Breast epithelium (tissue), 4 donors: ENCODE measurements around the gene TMEM167B. TPM values are rescaled to one million over a fixed set of nuclear protein-coding genes. Genes with fewer than 3 reads are reported as not detected.
A peak's percentile ranks its signal among the peaks of the same experiment; 100 is the strongest.
"Not testable (repeated sequence)": the region's sequence is repeated elsewhere in the genome, so short reads cannot be mapped to it uniquely, and the experiment has no call there.

Source experiments
- DNase-seq, 2 donors: peaks; one replicate each; pipeline ENCODE4 v3.0.0-alpha.2; 2019; ENCODE audit warnings: low spot score in 2 of 2
- H3K27ac ChIP-seq, 2 donors: fragments of 200-600 bp; sonication (generic) in 1 of 2; one replicate each; pipeline ENCODE4 v1.5.1; 2016 to 2019; ENCODE audit warnings: mild to moderate bottlenecking in 1 of 2
- H3K27me3 ChIP-seq, 2 donors: fragments of 200-600 bp; sonication (generic) in 1 of 2; one replicate each; pipeline versions ENCODE4 v1.5.1 to v1.6.0; 2017 to 2019; ENCODE audit warnings: control low read depth in 1 of 2, mild to moderate bottlenecking in 1 of 2
- H3K36me3 ChIP-seq: fragments of 200-600 bp; one replicate; pipeline ENCODE4 v1.5.1; 2019
- H3K4me1 ChIP-seq, 2 donors: fragments of 200-600 bp; sonication (generic); one replicate each; pipeline ENCODE4 v1.5.1; 2016 to 2019; ENCODE audit warnings: control low read depth in 1 of 2
- H3K4me3 ChIP-seq, 3 donors: fragments of 200-600 bp; sonication (generic); 1 replicate in 2 of 3; 2 replicates in 1 of 3; pipeline ENCODE4 v1.5.1; 2016 to 2019; ENCODE audit warnings: mild to moderate bottlenecking in 3 of 3, moderate library complexity in 2 of 3
- H3K9me3 ChIP-seq, 2 donors: fragments of 200-600 bp; sonication (generic) in 1 of 2; one replicate each; pipeline ENCODE4 v1.5.1; 2016 to 2019; ENCODE audit warnings: control low read depth in 1 of 2
- CTCF ChIP-seq, 3 donors: fragments of 450-650 bp; IDR thresholded peaks; one replicate each; pipeline ENCODE4 v1.5.1; 2016 to 2017; ENCODE audit warnings: antibody characterized with exemption in 3 of 3, mild to moderate bottlenecking in 3 of 3, moderate library complexity in 3 of 3
- POLR2A ChIP-seq: fragments of 450-650 bp; IDR thresholded peaks from one replicate; pipeline ENCODE4 v1.6.1; 2016; ENCODE audit warnings: antibody characterized with exemption, mild to moderate bottlenecking, moderate library complexity
- POLR2AphosphoS5 ChIP-seq, 3 donors: sonication (generic); formaldehyde crosslinking; IDR thresholded peaks; one replicate each; pipeline ENCODE4 v1.6.1; 2017; ENCODE audit warnings: antibody characterized with exemption in 3 of 3
- intact Hi-C: fragments of 100-400 bp; cut with DNase I; formaldehyde crosslinking; loops from one replicate; pipeline ENCODE4 v1.15.1; 2023; ENCODE audit warnings: low total_unique reads
- total RNA-seq, 3 donors: library from RNA; depleted of rRNA; stranded (reverse); fragments of >200 nt; gene quantifications; one replicate each; pipeline ENCODE4 v1.1.0, GENCODE V29; 2016

TMEM167B gene
- total RNA-seq, 3 donors from 2014 or later: 30.7 to 32.6 (median 32.4) TPM

- H3K27me3 ChIP-seq: no peaks in the 10 kb centered on the region
- H3K4me3 ChIP-seq: no peak overlapping the region
- H3K9me3 ChIP-seq: no peaks in the 10 kb centered on the region
- H3K4me1 ChIP-seq: peaks cover 5% of the 10 kb centered on the region in 2 donors
- DNase-seq: no peak
- H3K27ac ChIP-seq: peak overlapping the region; percentile 30 to 73
- TF ChIP-seq CTCF (IDR thresholded peaks at IDR 0.05): no peak
- no peak for TF ChIP-seq POLR2A
- TF ChIP-seq POLR2AphosphoS5 (IDR thresholded peaks at IDR 0.05): no peak
- intact Hi-C loops: no loop called here
- H3K36me3 ChIP-seq: no peaks in the 10 kb centered on the region
Observed at GRCh38 chr1:109137958-109138357, 47.4 kb downstream of the TMEM167B start.

DNA sequence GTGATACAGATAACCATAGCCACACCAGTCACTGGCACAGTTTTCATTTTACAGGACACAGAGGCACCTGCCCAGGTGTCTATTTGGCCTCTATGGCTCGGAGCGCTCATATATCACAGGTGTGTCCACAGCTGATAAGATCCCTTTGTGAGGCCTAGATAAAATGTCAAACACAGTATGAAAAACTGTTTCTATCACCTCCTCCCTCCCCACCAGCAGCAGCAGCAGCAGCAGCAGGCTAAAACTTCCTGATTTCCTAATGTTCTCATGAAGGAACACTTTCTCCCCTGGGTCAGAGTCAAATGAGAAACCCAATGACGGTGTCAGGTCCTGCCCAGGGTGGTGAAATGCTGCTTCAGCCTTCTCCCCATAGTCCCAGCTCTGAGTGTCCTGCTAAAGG lies 47.8 kb downstream of the TMEM167B start:
- no peaks in the 10 kb centered on the region for H3K36me3 ChIP-seq
- no peaks in the 10 kb centered on the region for H3K9me3 ChIP-seq
- no peaks in the 10 kb centered on the region for H3K27me3 ChIP-seq
- H3K4me1 ChIP-seq: peaks cover 5% of the 10 kb centered on the region in 2 donors
- no peak for DNase-seq
- H3K27ac ChIP-seq: peak overlapping the region; percentile 30 to 73
- H3K4me3 ChIP-seq: no peak overlapping the region
- intact Hi-C loops: no loop called here
- no peak for TF ChIP-seq POLR2A
- TF ChIP-seq POLR2AphosphoS5 (IDR thresholded peaks at IDR 0.05): no peak
- TF ChIP-seq CTCF (IDR thresholded peaks at IDR 0.05): no peak

DNA sequence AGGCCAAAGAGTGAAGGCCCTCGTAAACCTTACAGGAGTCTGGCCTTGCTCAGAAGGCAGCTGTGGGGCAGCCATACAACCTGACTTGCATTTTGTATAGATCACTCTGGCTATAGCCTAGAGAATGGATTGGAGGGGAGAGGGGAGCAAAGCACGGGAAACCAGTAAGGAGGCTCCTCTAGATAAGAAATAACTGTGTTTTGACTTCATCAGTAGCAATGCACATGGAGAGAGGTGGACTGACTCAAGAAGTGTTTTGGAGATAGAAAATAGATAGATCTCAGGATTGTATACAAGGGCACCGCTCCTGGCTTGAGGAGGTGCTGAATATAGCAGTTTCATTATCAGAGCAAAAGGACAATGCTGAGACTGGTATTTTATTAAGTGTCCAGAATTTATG lies 49.8 kb downstream of the TMEM167B start:
- H3K4me3 ChIP-seq: no peak overlapping the region
- no peaks in the 10 kb centered on the region for H3K4me1 ChIP-seq
- no peak for TF ChIP-seq POLR2AphosphoS5 (IDR thresholded peaks at IDR 0.05)
- TF ChIP-seq CTCF (IDR thresholded peaks at IDR 0.05): no peak
- TF ChIP-seq POLR2A: no peak
- H3K27ac ChIP-seq: no peak overlapping the region
- H3K27me3 ChIP-seq: no peaks in the 10 kb centered on the region
- no peaks in the 10 kb centered on the region for H3K9me3 ChIP-seq
- intact Hi-C loops: no loop called here
- no peak for DNase-seq
- H3K36me3 ChIP-seq: no peaks in the 10 kb centered on the region

- no peak for DNase-seq
- Histone ChIP-seq H3K4me3 (no peak overlapping the region), H3K9me3 (no peaks in the 10 kb centered on the region), H3K27ac (no peak overlapping the region), H3K4me1 (no peaks in the 10 kb centered on the region), H3K36me3 (no peaks in the 10 kb centered on the region), H3K27me3 (no peaks in the 10 kb centered on the region)
- TF ChIP-seq POLR2AphosphoS5 (IDR thresholded peaks at IDR 0.05) (no peak), POLR2A (no peak), CTCF (IDR thresholded peaks at IDR 0.05) (no peak)
- intact Hi-C loops: no loop called here
Observed at GRCh38 chr1:109142260-109142659, 51.7 kb downstream of the TMEM167B start.

DNA sequence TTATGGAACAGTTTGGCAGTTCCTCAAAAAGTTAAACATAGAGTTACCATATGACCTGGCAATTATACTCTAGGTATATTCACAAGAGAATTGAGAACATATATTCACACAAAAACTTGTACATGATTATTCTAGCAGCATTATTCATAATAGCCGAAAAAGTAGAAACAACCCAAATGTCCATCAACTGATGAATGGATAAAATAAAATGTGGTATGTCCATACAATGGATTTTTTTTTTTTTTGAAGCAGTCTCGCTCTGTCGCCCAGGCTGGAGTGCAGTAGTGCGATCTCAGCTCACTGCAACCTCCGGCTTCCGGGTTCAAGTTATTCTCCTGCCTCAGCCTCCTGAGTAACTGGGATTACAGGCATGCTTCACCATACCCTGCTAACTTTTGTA lies 52.2 kb downstream of the TMEM167B start:
- H3K36me3 ChIP-seq, H3K27ac ChIP-seq, H3K9me3 ChIP-seq, H3K4me1 ChIP-seq, DNase-seq, intact Hi-C loops, H3K4me3 ChIP-seq, H3K27me3 ChIP-seq: not testable (repeated sequence)

Other genes starting within 250 kb of the TMEM167B start
- gene AKNAD1, start 233.7 kb upstream of the TMEM167B start, total RNA-seq: 1 to 10 TPM; 2.3 to 4.1 (median 2.9) TPM
- gene GPSM2, start 213.8 kb upstream of the TMEM167B start, total RNA-seq: 10 to 100 TPM; 11.5 to 25.9 (median 18.1) TPM
- 10 to 100 TPM; 29.5 to 31.8 (median 29.7) TPM for gene CLCC1, start 127.3 kb upstream of the TMEM167B start, total RNA-seq
- 10 to 100 TPM; 12.3 to 16.8 (median 13.8) TPM for gene WDR47, start 48.7 kb upstream of the TMEM167B start, total RNA-seq
- gene TAF13, start 14.8 kb upstream of the TMEM167B start, total RNA-seq: 10 to 100 TPM; 23.1 to 36.4 (median 25.8) TPM
- 100 to 1,000 TPM in 2 of 3 donors, under 1 TPM in 1; 0.64 to 220 (median 202) TPM for gene ELAPOR1, start 23.4 kb downstream of the TMEM167B start, total RNA-seq
- 100 to 1,000 TPM; 146 to 172 (median 161) TPM for gene SARS1, start 123.2 kb downstream of the TMEM167B start, total RNA-seq
- gene CELSR2, start 158.8 kb downstream of the TMEM167B start, total RNA-seq: 10 to 100 TPM in 2 of 3 donors, 1 to 10 TPM in 1; 1.3 to 19.5 (median 13.8) TPM
- 1 to 10 TPM; 4.2 to 5.9 (median 4.3) TPM for gene PSRC1, start 192.4 kb downstream of the TMEM167B start, total RNA-seq
- not detected for gene MYBPHL, start 216.2 kb downstream of the TMEM167B start, total RNA-seq